ACHN (cell line): ENCODE measurements around the gene UQCR11.

ENCODE experiments used
- DNase-seq: peaks from one replicate; pipeline ENCODE4 v3.0.0-alpha.2; 2015
- in situ Hi-C: cut with HindIII; loops from 2 replicates; pipeline ENCODE4 v1.10.0; 2017; ENCODE audit warnings: low sequenced_read_pairs, low pct_ligation_motif_present, low pct_unique_long_range_greater_than_20kb

The UQCR11 gene

GRCh38 chr19:1605236-1606137 lies at the start of gene UQCR11:
UQCR11 (minus strand) TSS chr19:1605462; CDS start chr19:1605409, 53 bp downstream.
- DNase-seq: peak; percentile 89
- in situ Hi-C loops: no loop called here

- in situ Hi-C loops: no loop called here
Measured at GRCh38 chr19:1654178-1654792, 49.0 kb upstream of the UQCR11 start.

DNA sequence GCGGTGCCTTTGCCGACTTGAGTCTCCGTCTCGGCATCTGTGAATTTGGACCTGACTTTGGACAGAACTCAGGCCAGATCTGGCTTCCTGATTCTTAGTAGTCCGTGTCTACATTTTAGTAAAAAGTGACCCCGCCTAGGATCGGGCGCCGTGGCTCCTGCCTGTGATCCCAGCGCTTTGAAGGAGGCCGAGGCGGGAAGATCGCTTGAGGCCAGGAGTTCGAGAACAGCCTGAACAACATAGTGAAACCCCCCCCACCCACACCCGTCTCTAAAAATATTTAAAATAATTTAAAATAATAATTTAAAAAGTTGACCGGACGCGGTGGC lies 48.0 kb upstream of the UQCR11 start:
- in situ Hi-C loops: no loop called here
- no peak for DNase-seq

More at GRCh38 chr19:1654178-1654792, 49.0 kb upstream of the UQCR11 start:
- no peak for DNase-seq

DNA sequence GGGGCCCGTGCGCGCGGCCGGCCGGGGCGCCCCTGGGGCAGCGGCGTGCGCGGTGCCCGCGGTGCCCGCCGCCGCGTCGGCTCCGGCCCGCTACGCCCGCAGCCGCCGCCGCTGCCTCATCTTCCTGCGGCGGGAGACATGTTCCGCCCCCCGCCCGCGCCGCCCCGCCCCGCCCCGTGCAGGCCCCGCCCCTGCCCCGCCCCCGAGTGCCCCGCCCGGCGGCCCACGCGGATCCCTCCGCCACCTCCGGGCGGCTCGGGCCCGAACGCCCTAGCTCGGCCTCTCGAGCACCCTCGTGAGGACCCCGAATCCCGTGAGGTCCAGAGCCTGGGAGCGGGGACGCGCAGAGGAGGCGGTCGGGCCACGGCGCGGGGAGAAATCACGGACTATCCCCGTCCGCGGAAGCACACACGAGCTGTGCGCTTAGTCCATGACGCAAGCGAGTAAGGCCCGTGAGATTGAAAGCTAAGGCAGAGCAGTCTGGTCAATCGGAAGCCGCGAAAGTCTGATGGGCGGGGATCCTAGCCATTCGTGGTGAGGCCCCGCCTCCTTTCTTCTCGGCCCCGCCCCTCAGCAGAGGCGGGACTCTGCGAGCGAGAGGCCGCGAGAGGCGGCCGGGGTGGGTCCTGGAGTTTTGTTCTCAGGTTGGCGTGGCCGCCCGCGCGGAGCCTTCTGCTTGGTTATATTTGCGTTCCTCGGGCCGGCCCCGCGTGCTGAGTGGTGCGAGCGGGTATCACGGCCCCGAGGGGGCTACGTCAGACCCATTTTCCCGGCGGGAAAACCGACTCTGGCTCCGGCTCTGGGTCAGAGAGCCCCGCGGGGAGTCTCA lies 47.4 kb upstream of the UQCR11 start, which contains the start of gene TCF3:
TCF3 (minus strand) TSS at position 145 of the 829 bp plus-strand sequence. CDS start 2,367 bp downstream, outside the sequence.
- DNase-seq: peak; percentile 95
- in situ Hi-C loops: no loop called here

GRCh38 chr19:1651568-1652291 lies 46.5 kb upstream of the UQCR11 start:
- peak; percentile 32 for DNase-seq
- in situ Hi-C loops: no loop called here

DNA sequence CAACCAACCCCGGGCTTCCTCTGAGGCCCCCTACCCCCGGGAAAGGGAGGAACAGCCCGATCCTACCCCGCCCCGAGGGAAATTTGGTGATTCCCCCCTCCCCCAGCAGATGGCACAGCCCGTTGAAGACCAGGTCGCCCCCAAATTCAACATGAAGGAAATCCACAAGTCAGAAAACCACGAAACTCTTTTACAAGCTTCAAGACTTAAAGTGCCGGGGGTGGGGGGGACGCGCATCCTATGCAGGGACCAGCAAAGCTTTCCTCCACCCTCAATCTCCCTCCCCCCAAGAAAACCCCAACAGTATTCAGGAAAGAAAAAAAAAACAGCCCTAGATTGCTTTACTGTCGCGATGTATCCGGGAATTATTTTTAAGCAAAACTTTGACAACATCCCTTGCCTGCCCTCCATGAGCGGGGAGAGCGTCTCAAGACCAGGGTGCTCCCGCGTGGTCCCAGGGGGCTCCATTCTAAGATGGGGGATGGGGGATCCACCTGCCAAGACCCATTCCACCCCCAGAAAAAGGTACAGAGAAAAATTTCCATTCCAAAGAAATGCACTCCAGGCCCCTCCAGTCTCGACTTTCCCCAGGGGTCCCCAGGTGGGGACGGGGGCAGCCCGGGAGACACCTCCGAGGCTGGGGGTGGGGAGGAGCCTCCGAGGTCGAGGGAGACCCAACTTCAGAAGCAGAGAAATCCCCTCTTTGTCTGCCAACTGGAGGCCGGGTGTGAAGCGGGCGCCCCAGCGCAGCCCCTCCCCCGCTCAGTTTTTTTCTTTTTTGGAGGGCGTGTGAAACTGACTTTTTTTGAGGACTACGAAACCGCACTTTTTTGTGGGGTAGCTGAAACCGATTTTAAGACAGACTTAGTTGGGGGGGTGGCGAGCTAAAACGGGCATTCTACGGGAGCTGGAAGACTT lies 45.6 kb upstream of the UQCR11 start:
- peak; percentile 22 for DNase-seq
- in situ Hi-C loops: no loop called here

DNA sequence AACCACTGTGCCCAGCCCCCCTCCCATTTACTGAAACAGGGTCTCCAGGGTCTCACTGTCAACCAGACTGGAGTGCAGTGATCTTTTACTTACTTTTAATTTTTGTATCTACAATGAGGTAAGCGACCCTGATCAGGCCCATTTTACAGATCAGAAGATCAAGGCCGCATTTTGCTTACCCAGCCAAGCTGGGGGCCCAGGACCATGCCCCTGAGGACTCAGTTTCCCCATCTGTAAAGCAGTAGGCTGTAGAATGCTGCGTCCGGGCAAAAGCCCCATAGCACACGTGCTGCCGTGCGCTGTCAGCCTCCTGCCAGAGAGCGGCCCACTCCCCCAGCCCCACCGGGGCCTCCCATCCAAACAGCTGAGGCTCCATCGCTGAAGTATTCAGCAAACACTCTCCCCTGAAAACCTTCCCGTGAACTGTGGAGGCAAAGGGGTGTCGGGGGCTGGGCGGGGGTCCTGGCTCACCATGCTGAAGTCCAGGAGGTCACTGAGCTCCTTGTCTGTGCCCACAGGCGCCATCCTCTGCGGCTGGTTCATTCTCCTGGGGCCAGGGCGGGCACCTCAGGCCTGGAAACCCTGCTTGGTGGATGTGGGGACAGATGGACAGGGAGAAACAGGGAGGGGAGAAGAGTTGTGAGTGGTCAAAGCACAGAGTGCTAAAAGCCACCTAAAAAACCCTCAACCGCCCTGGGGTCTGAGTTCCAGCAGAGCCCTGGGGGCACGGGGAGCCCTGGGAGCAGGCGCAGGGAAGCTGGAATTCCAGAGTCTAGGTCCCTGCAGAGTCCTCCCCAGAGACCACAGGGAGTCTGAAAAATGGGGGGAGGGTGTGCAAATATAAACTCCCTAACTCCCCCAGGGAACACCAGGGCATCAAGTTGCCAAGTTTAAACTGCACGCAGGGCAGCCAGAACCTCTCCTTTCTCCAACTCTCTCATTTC lies 44.7 kb upstream of the UQCR11 start:
- no peak for DNase-seq
- in situ Hi-C loops: no loop called here

GRCh38 chr19:1648920-1649541 lies 43.8 kb upstream of the UQCR11 start:
- no peak for DNase-seq
- in situ Hi-C loops: no loop called here

DNA sequence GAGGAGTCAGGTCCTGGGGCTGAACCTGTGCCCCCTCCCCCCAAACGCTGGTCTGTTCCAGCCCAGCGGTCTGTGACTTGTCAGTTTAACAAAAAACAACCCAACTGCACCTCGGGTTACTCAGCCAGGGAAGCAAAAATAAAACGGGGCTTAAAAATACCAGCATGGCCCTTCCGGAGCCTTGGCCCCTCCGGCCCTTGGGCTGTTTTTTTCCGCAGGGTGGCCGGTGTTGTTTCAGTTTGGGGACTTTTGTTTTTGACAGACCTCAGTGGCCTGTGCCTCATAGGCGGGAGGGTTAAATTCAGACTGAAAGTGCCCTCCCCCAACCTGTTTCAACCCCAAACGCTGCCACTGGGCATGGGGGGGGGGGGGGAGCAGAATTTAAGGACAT lies 43.2 kb upstream of the UQCR11 start:
- no peak for DNase-seq
- in situ Hi-C loops: no loop called here

GRCh38 chr19:1647501-1648458 lies 42.5 kb upstream of the UQCR11 start:
- no peak for DNase-seq
- in situ Hi-C loops: no loop called here

DNA sequence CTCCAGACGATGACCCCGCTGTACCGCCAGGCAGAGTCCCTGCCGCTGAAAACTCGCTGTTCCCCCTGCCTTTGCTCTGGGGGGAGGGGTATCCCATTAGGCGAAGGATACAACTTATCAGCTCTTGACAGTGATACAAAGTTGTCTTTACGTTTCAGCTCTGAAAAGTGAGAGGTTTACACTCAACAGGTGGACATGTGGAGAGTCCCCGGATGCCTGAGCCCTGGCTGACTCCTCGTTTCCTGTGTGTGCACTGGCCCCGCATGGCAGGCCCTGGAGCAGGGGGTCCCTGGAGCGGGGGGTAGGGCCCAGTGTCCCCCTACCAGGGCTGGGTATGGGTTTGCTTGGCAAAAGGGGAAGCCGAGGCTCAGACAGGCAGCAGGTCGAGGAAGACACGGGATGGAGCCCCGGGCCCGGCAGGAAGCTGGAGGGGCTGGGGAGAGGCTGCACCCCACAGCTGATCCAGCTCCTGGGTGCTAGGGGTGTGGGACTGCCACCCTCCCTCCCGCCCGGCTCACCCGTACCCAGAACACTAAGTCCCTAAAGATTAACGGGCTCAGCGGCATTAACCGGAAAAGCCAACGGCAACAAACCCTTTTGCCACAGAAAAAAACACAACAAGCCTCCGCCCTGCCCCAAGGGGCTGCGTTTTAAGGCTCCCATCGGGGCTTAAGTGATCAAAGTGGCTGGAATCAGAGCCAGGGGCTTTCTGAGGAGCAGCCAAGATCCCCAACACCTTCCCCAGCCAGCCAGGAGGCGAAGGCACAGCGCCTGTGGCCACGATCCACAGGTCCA lies 41.6 kb upstream of the UQCR11 start:
- no peak for DNase-seq
- in situ Hi-C loops: no loop called here

DNA sequence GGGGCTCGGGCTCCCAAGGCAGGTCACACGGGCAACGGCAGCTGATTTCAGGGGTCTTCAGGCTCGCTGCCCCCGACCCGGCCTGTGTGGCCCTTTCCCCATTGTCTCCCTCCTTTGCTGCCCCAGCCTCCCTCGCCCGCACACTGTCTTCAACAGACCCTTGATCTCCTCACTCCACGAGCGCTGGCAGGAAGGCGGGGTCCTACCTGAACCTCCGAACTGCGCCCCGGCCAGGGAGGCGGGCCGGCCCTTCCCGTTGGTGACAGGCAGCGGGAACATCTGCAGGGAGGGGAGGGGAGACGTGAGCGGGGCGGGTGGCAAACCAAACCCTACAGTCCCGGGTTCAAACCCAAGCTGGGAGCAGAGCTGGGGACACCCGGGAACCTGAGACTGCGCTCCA lies 40.9 kb upstream of the UQCR11 start:
- DNase-seq: no peak
- in situ Hi-C loops: no loop called here

DNA sequence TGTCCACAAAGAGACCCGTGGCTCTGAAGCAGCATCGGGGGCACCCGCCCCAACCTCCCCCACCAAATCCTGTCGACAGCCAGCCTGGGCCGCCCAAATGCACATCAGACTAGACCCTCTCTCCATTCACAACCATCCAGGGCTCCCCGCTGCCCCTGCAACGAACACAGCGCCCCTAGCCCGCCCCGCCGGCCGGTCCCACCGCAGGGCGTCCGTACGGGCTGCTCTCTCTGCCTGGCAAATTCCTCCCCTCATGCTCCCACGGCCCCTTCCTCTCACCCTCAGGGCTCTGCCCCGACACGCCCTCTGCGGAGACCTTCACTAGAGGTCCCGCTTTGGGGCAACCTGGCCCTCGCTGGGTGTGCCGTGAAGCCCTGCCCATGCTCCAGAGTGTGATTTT lies 40.0 kb upstream of the UQCR11 start:
- no peak for DNase-seq
- in situ Hi-C loops: no loop called here

DNA sequence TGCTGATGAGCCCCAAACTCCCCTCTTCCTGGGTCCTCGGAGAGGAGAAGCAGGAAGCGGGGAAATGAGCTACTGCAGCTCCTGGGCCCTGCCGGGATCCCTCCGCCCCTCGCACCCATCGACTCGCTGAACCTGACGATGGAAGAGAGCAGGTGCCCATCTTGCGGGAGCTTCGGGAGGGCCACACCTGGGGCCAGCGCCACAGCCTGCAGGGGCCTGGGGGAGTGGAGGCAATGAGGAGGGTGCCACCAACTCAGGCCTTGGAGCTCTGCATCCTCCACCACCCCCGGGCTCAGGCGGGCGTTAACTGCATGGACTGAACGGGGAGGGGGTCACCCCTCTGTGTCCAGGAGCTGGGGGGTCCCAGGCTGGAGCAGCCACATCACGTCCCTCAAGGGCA lies 38.8 kb upstream of the UQCR11 start:
- in situ Hi-C loops: no loop called here

More for the DNA sequence above, 38.8 kb upstream of the UQCR11 start:
- DNase-seq: no peak
